DOHH2 (cell line): ENCODE results near the gene TARM1.

Experiments used
- CTCF ChIP-seq: fragments of 200-600 bp; sonication (generic); IDR thresholded peaks from one replicate; pipeline ENCODE4 v1.5.1; 2014; ENCODE audit warnings: antibody characterized with exemption, mild to moderate bottlenecking, low read depth, low read length; ENCODE audit not compliant: poor library complexity, severe bottlenecking
- EZH2phosphoT487 ChIP-seq: fragments of 200-600 bp; sonication (generic); IDR thresholded peaks from 2 replicates; pipeline ENCODE4 v1.6.1; 2017; ENCODE audit warnings: borderline replicate concordance, mild to moderate bottlenecking, antibody characterized with exemption, low read length, moderate library complexity, mixed read lengths

GRCh38 chr19:54096617-54097106, 15.5 kb upstream of the TARM1 start:
- TF ChIP-seq CTCF (peak; percentile 52), EZH2phosphoT487 (no peak)
